ENCODE measurements around the gene MASP2. TPM values are rescaled to one million over a fixed set of nuclear protein-coding genes. Genes with fewer than 3 reads are reported as not detected.
"Not testable (repeated sequence)": the region's sequence is repeated elsewhere in the genome, so short reads cannot be mapped to it uniquely, and the experiment has no call there.

MASP2 gene
- total and polyA plus RNA-seq, 4 donors: 0.01 to 0.04 TPM; not detected in 2

GRCh38 chr1:11052839-11053757, 6.1 kb upstream of the MASP2 start:
- TF ChIP-seq CTCF (IDR thresholded peaks at IDR 0.05; ENCODE audit: control extremely low read depth, extremely low read depth): no peak
- H3K27ac ChIP-seq (ENCODE audit: low read depth in 1 of 2, low read length in 1 of 2): no peak overlapping the region
- no peaks in the 10 kb centered on the region for H3K9me3 ChIP-seq (ENCODE audit: control insufficient read depth in 4 of 4, insufficient read depth in 3 of 4, low read length in 3 of 4)
- peaks cover 0 to 25% (median 4%) of the 10 kb centered on the region in 4 donors for H3K36me3 ChIP-seq (ENCODE audit: control insufficient read depth in 4 of 4, insufficient read depth in 4 of 4, low read length in 4 of 4)
- peaks cover 0 to 6% (median 0%) of the 10 kb centered on the region in 3 donors for H3K27me3 ChIP-seq (ENCODE audit: control insufficient read depth in 3 of 3, insufficient read depth in 3 of 3, low read length in 2 of 3)
- H3K4me1 ChIP-seq (ENCODE audit: control insufficient read depth in 5 of 5, insufficient read depth in 5 of 5, low read length in 5 of 5): peaks cover 0 to 6% (median 0%) of the 10 kb centered on the region in 5 donors
- DNase-seq (peak; percentile 24 to 41 (median 29)), ATAC-seq (ENCODE audit: insufficient read depth, low FRiP score) (peak; percentile 29)
- WGBS, 2 donors: 26 to 31% methylated on average over 29 of the region's 29 CpGs
- no peak overlapping the region for H3K4me3 ChIP-seq
- H3K9ac ChIP-seq (ENCODE audit: insufficient read depth in 1 of 2, low read length in 2 of 2): no peak overlapping the region

- H3K36me3 ChIP-seq (ENCODE audit: control insufficient read depth in 4 of 4, insufficient read depth in 4 of 4, low read length in 4 of 4): peaks cover 0 to 22% (median 3%) of the 10 kb centered on the region in 4 donors
- 49 to 51% methylated on average over 19 of the region's 19 CpGs for WGBS, 2 donors
- ATAC-seq (ENCODE audit: insufficient read depth, low FRiP score): no peak
- peaks cover 0 to 6% (median 0%) of the 10 kb centered on the region in 3 donors for H3K27me3 ChIP-seq (ENCODE audit: control insufficient read depth in 3 of 3, insufficient read depth in 3 of 3, low read length in 2 of 3)
- no peak for TF ChIP-seq CTCF (IDR thresholded peaks at IDR 0.05; ENCODE audit: control extremely low read depth, extremely low read depth)
- no peak overlapping the region for H3K9ac ChIP-seq (ENCODE audit: insufficient read depth in 1 of 2, low read length in 2 of 2)
- no peak overlapping the region for H3K27ac ChIP-seq (ENCODE audit: low read depth in 1 of 2, low read length in 1 of 2)
- DNase-seq: peak in 1 of 3 donors; percentile 23
- H3K4me1 ChIP-seq (ENCODE audit: control insufficient read depth in 5 of 5, insufficient read depth in 5 of 5, low read length in 5 of 5): peaks cover 0 to 6% (median 0%) of the 10 kb centered on the region in 5 donors
- H3K4me3 ChIP-seq: no peak overlapping the region
- H3K9me3 ChIP-seq (ENCODE audit: control insufficient read depth in 4 of 4, insufficient read depth in 3 of 4, low read length in 3 of 4): no peaks in the 10 kb centered on the region
Observed at GRCh38 chr1:11051781-11052511, 4.9 kb upstream of the MASP2 start.

- H3K36me3 ChIP-seq (ENCODE audit: control insufficient read depth in 4 of 4, insufficient read depth in 4 of 4, low read length in 4 of 4): peaks cover 0 to 17% (median under 1%) of the 10 kb centered on the region in 4 donors
- not testable (repeated sequence) for H3K4me1 ChIP-seq (ENCODE audit: control insufficient read depth in 5 of 5, insufficient read depth in 5 of 5, low read length in 5 of 5); H3K9me3 ChIP-seq (ENCODE audit: control insufficient read depth in 4 of 4, insufficient read depth in 3 of 4, low read length in 3 of 4); H3K9ac ChIP-seq (ENCODE audit: insufficient read depth in 1 of 2, low read length in 2 of 2); H3K27ac ChIP-seq (ENCODE audit: low read depth in 1 of 2, low read length in 1 of 2); ATAC-seq (ENCODE audit: insufficient read depth, low FRiP score); DNase-seq; H3K27me3 ChIP-seq (ENCODE audit: control insufficient read depth in 3 of 3, insufficient read depth in 3 of 3, low read length in 2 of 3); H3K4me3 ChIP-seq
- WGBS, 2 donors: 89 to 90% methylated on average over 10 of the region's 10 CpGs
Observed at GRCh38 chr1:11051121-11051520, 4.1 kb upstream of the MASP2 start.

- no peaks in the 10 kb centered on the region for H3K36me3 ChIP-seq (ENCODE audit: control insufficient read depth in 4 of 4, insufficient read depth in 4 of 4, low read length in 4 of 4)
- H3K9me3 ChIP-seq (ENCODE audit: control insufficient read depth in 4 of 4, insufficient read depth in 3 of 4, low read length in 3 of 4): no peaks in the 10 kb centered on the region
- ATAC-seq (ENCODE audit: insufficient read depth, low FRiP score) (no peak), DNase-seq (no peak)
- no peaks in the 10 kb centered on the region for H3K27me3 ChIP-seq (ENCODE audit: control insufficient read depth in 3 of 3, insufficient read depth in 3 of 3, low read length in 2 of 3)
- WGBS, 2 donors: 85 to 91% methylated on average over 8 of the region's 8 CpGs
- no peak overlapping the region for H3K4me3 ChIP-seq
- no peak overlapping the region for H3K9ac ChIP-seq (ENCODE audit: insufficient read depth in 1 of 2, low read length in 2 of 2)
- no peak overlapping the region for H3K27ac ChIP-seq (ENCODE audit: low read depth in 1 of 2, low read length in 1 of 2)
- no peaks in the 10 kb centered on the region for H3K4me1 ChIP-seq (ENCODE audit: control insufficient read depth in 5 of 5, insufficient read depth in 5 of 5, low read length in 5 of 5)
- no peak for TF ChIP-seq CTCF (IDR thresholded peaks at IDR 0.05; ENCODE audit: control extremely low read depth, extremely low read depth)
Observed at GRCh38 chr1:11046270-11046566, 821 bp downstream of the MASP2 start.

Data from lung (tissue), 12 donors.